Lower leg skin (tissue), 3 donors: ENCODE data around the gene IL17D.

Source experiments
- POLR2A ChIP-seq, 2 donors: fragments of 450-650 bp; IDR thresholded peaks; one replicate each; pipeline ENCODE4 v1.6.1; 2016 to 2017; ENCODE audit warnings: antibody characterized with exemption in 2 of 2, mild to moderate bottlenecking in 1 of 2, moderate library complexity in 1 of 2
- TF ChIP-seq, protein P1 (sequence below), 3 donors: fragments of 450-650 bp; IDR thresholded peaks; one replicate each; pipeline ENCODE4 v1.5.1; 2016; ENCODE audit warnings: antibody characterized with exemption in 3 of 3, mild to moderate bottlenecking in 3 of 3, moderate library complexity in 2 of 3

DNA sequence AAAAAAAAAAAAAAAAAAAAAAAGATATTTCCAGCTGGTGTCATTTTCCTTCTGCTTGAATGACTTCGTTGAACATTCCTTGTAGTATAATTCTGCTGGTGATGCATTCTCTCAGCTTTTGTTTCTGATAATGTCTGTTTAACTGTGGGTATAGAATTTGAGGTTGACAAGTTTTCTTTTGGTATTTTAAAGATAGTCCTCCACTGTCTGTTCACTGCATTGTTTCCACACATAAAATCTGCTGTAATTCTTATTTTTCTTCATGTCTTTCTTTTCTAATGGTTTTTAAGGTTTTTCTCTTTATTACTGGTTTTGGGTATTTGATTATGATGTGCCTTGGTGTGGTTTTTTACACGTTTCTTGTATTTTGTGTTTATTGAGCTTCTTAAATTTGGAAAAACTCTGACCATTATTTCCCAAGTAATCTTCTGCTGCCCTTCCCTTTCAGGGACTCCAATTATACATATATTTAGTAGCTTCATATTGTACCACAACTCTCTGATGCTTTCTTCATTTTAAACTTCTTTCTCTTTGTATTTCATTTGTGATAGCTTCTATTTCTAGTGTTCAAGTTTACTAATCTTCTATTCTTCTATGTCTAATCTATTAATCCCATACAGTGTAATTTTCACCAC lies 63.9 kb downstream of the IL17D start:
- TF ChIP-seq, protein P1, sequence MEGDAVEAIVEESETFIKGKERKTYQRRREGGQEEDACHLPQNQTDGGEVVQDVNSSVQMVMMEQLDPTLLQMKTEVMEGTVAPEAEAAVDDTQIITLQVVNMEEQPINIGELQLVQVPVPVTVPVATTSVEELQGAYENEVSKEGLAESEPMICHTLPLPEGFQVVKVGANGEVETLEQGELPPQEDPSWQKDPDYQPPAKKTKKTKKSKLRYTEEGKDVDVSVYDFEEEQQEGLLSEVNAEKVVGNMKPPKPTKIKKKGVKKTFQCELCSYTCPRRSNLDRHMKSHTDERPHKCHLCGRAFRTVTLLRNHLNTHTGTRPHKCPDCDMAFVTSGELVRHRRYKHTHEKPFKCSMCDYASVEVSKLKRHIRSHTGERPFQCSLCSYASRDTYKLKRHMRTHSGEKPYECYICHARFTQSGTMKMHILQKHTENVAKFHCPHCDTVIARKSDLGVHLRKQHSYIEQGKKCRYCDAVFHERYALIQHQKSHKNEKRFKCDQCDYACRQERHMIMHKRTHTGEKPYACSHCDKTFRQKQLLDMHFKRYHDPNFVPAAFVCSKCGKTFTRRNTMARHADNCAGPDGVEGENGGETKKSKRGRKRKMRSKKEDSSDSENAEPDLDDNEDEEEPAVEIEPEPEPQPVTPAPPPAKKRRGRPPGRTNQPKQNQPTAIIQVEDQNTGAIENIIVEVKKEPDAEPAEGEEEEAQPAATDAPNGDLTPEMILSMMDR (IDR thresholded peaks at IDR 0.05): no peak
- TF ChIP-seq POLR2A (IDR thresholded peaks at IDR 0.05): no peak
